Effector memory CD4-positive, alpha-beta T cell (primary cell): ENCODE measurements around the gene ITIH1.

Experiments used
- DNase-seq, 3 donors: peaks; one replicate each; pipeline ENCODE4 v3.0.0-alpha.2; 2020
- H3K27ac ChIP-seq: 2 replicates; pipeline ENCODE4 v1.7.0; 2013; ENCODE audit warnings: mild to moderate bottlenecking, low read length, moderate library complexity; ENCODE audit not compliant: insufficient read depth, poor library complexity, severe bottlenecking
- H3K27me3 ChIP-seq: replicated peaks from 2 replicates; pipeline ENCODE4 v1.7.0; 2013; ENCODE audit warnings: mild to moderate bottlenecking, low read length; ENCODE audit not compliant: insufficient read depth, control insufficient read depth, poor library complexity, severe bottlenecking
- H3K36me3 ChIP-seq: 2 replicates; pipeline ENCODE4 v1.7.0; 2013; ENCODE audit warnings: mild to moderate bottlenecking, low read length, moderate library complexity; ENCODE audit not compliant: control insufficient read depth, insufficient read depth
- H3K4me1 ChIP-seq: 2 replicates; pipeline ENCODE4 v1.7.0; 2013; ENCODE audit warnings: low read length, mild to moderate bottlenecking; ENCODE audit not compliant: control insufficient read depth, insufficient read depth, poor library complexity, severe bottlenecking
- H3K4me3 ChIP-seq: 2 replicates; pipeline ENCODE4 v1.7.0; 2013; ENCODE audit warnings: low read length, low read depth, mild to moderate bottlenecking; ENCODE audit not compliant: insufficient read depth, poor library complexity, severe bottlenecking
- H3K9me3 ChIP-seq: 2 replicates; pipeline ENCODE4 v1.7.0; 2013; ENCODE audit warnings: mild to moderate bottlenecking, low read length, moderate library complexity; ENCODE audit not compliant: control insufficient read depth

Gene ITIH1

DNA sequence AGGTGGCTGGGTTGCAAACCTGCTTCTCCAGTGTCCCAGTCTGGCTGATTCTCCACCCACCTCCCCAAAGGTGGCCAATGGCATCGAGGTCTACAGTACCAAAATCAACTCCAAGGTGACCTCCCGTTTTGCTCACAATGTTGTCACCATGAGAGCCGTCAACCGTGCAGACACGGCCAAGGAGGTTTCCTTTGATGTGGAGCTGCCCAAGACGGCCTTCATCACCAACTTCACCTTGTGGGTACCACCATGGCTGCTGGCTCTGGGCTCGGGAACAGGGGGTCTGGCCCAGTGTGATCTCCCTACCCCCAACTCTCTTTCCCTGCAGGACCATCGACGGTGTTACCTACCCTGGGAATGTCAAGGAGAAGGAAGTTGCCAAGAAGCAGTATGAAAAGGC is 19.0 kb downstream of the ITIH1 start:
- Histone ChIP-seq H3K9me3 (no peaks in the 10 kb centered on the region), H3K27ac (no peak overlapping the region), H3K36me3 (no peaks in the 10 kb centered on the region), H3K4me1 (no peaks in the 10 kb centered on the region), H3K4me3 (no peak overlapping the region), H3K27me3 (no peaks in the 10 kb centered on the region)
- DNase-seq: no peak

DNA sequence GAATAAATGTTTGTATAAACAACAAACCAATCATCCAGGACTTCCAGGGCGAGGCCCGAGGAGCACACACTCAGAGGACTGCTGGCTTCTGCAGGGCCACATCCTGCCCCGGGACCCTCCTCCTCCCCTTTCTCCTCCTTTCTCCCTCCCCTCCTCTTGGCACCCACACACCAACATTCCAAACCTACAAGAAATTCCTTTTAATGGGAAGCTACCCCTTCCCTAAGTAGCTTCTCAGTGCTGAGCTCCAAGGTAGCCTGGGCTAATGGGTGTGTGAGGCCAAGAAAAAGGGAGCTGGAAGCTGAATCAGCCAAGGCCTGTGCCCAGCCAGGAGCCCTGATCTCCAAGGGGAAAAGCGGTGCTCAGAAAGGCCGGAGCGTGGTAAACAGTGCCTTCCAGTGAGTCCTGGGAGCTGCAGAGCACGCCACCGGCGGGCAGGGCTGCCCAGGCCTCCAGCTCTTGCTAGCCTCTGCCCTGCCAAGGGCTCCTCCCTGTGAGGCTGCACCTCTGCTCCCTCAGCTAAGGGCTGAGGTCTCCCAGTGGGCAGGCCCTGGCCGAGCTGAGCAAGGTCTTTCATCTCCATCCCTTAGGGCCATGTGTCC is 21.1 kb downstream of the ITIH1 start:
- H3K27ac ChIP-seq: no peak overlapping the region
- H3K27me3 ChIP-seq: no peaks in the 10 kb centered on the region
- no peak for DNase-seq
- no peak overlapping the region for H3K4me3 ChIP-seq
- no peaks in the 10 kb centered on the region for H3K36me3 ChIP-seq
- no peaks in the 10 kb centered on the region for H3K4me1 ChIP-seq
- no peaks in the 10 kb centered on the region for H3K9me3 ChIP-seq

DNA sequence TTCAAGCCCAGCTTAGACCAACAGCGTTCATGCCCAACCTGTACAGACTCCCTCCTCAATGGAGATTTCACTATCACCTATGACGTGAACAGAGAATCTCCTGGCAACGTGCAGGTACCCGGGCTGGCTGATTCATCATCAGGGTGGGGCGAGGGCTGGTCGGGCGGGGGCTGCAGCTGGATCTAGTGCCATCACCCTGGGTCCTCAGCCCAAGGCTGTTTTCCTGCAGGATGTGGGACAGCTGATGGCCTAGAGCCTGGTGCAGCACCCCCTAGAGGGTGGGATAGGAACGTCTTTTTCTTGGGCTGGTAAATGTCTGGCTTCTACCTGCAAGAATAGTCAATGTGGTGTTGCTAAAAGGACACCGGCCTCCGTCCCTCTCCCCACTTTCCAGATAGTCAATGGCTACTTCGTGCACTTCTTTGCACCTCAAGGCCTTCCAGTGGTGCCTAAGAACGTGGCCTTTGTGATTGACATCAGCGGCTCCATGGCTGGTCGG is 21.6 kb downstream of the ITIH1 start:
- no peaks in the 10 kb centered on the region for H3K36me3 ChIP-seq
- H3K27me3 ChIP-seq: no peaks in the 10 kb centered on the region
- H3K4me3 ChIP-seq: no peak overlapping the region
- DNase-seq: no peak
- H3K4me1 ChIP-seq: no peaks in the 10 kb centered on the region
- no peaks in the 10 kb centered on the region for H3K9me3 ChIP-seq
- no peak overlapping the region for H3K27ac ChIP-seq

DNA sequence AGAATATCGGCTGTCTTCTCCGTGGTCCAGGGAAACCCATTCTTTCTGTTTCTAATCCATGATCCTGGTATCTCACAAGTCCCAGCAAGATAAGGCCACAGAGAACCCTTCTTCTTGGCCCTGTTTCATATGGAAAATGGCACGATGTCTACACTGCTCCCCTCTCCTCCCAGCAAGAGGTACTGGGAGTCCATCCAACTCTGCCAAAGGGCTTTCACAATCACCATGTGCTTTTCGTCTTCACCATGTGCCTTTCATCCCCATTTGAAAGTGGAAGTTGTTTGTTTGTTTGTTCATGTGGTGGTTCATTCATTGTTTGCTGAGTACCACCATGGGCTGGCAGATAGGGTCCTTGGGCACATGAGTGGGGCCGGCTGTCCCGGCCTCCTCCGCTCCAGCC is 22.7 kb downstream of the ITIH1 start:
- H3K27me3 ChIP-seq: no peaks in the 10 kb centered on the region
- H3K9me3 ChIP-seq: no peaks in the 10 kb centered on the region
- DNase-seq: no peak
- H3K4me1 ChIP-seq: no peaks in the 10 kb centered on the region
- H3K4me3 ChIP-seq: no peak overlapping the region
- H3K27ac ChIP-seq: no peak overlapping the region
- H3K36me3 ChIP-seq: no peaks in the 10 kb centered on the region

DNA sequence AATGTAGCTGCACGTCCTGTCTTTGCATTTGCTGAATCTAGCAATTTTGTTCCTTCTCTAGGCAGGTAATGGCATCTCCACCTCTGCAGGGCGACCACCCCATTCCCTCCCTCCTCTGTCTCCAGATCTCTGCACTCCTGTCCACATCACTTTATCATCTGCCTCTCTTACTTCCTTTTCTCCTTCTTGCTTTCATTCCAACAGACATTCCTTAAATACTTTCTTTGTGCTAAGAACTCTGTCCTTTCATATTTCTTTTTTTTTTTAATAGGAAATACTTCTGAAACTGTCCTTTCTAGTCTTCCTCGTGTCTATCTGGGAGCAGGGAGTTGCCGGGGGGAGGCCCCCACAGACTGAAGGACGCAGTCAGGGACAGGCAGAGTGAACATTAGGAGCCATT is 24.4 kb downstream of the ITIH1 start:
- H3K9me3 ChIP-seq: no peaks in the 10 kb centered on the region
- no peak for DNase-seq
- H3K27ac ChIP-seq: no peak overlapping the region
- no peaks in the 10 kb centered on the region for H3K36me3 ChIP-seq
- H3K4me3 ChIP-seq: no peak overlapping the region
- no peaks in the 10 kb centered on the region for H3K27me3 ChIP-seq
- H3K4me1 ChIP-seq: no peaks in the 10 kb centered on the region

DNA sequence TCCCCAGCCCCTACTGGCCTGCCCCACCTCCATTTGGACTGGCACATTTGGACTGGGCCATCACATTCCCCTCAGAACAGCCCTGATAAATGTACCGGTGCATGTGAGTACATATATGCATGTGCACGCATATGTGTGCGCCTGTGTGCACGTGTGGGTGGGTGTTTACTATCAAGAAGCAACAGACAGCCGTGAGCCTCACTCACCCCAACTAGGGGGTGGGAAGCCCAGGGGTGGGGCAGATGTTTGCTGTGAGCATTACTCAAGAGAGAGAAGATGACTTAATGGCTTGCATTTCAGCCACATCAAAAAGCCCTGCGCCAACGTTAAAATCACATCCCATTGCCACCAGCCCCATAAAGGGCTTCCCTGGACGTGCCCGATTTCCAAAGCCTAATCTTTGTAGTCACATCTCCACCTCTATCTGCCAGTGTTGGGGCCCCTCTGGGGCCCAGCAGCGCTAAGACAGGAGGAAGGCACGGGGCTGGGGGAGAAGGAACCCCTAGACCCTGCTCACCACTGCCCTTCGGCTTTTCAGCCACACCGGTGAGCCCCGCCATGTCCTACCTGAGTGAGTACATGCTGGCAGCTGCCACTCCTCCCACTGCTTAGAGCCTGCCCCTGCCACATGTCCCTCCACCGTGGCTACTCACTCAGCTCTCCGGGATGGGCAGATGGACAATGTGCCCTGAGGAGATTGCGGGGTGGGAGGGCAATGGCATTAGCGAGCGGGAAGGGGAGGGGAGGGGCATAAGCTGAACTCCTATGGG is 28.1 kb downstream of the ITIH1 start:
- no peaks in the 10 kb centered on the region for H3K36me3 ChIP-seq
- DNase-seq: no peak
- no peak overlapping the region for H3K4me3 ChIP-seq
- no peaks in the 10 kb centered on the region for H3K27me3 ChIP-seq
- no peaks in the 10 kb centered on the region for H3K9me3 ChIP-seq
- H3K4me1 ChIP-seq: no peaks in the 10 kb centered on the region
- H3K27ac ChIP-seq: no peak overlapping the region

DNA sequence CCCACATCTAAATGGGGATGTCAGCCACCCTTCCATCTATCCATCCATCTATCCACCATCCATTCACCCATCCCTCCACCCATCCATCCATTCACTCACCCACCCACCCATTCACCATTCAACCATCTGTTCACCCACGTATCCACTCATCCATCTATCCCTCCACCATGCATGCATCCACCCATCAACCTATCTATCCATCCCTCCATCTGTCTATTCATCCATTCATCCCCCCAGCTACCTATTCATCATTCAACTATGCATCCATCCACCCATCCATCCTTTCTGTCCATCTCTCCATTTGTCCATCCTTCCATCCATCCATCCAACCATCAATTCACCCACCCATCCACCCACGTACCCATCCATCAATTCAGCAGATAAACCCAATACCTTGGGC is 31.8 kb downstream of the ITIH1 start:
- Histone ChIP-seq H3K36me3 (no peaks in the 10 kb centered on the region), H3K27ac (no peak overlapping the region), H3K4me3 (no peak overlapping the region), H3K9me3 (no peaks in the 10 kb centered on the region), H3K4me1 (no peaks in the 10 kb centered on the region), H3K27me3 (no peaks in the 10 kb centered on the region)
- no peak for DNase-seq

DNA sequence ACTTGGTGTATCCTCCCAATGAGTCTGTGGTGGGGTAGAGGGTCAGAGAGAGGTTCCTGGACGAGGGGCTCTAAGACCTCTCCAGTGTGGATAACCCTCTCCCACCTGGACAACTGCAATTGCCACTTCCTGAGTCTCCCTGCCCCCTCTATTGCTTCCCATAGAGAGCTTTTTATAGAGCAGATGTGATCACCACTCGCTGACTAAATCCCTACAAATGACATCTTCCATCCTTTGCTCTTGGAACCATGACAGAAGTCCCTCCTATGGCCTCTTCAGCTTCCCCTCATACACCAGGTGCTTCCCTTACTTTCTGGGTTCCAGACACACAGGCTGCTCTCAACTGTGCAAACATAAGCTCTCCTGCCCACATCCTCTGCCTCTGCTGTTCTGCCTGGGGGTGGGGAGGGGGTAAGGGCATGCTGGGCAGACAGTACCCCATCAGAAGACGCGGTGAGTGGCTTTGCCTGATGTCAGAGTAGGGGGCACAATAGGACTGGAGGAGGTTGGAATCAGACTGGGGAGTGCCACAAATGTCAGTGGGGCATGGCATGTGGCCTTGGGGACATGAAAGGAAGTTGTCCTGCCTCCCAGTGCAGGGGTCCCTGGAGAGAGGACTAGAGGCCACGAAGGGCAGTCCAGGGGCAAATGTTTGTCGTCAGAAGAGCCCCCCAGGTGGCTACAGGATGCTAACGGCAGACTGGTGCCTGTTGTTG is 32.4 kb downstream of the ITIH1 start:
- no peaks in the 10 kb centered on the region for H3K9me3 ChIP-seq
- H3K4me3 ChIP-seq: no peak overlapping the region
- H3K27me3 ChIP-seq: no peaks in the 10 kb centered on the region
- DNase-seq: no peak
- H3K36me3 ChIP-seq: no peaks in the 10 kb centered on the region
- H3K27ac ChIP-seq: no peak overlapping the region
- H3K4me1 ChIP-seq: no peaks in the 10 kb centered on the region

DNA sequence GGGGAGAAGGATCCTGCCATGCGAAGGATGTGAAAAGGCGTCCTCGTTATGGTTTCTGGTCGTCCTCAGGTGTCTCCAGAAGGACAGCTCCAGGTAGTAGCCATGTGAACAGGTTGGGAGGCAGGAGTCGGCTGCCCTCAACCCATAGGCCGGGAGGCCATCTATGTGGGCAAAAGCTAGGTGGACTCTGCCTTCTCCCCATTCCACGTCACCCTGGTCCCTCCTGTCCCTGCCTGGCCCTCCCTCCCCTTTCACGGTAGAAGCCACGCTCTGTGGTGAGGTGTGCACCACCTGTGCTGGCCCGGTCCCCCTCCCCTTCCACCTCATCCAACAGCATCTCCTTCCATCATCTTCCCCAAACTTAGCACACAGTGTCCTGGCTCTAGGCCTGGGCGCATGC is 33.5 kb downstream of the ITIH1 start:
- DNase-seq: no peak
- Histone ChIP-seq H3K9me3 (no peaks in the 10 kb centered on the region), H3K27me3 (no peaks in the 10 kb centered on the region), H3K4me1 (no peaks in the 10 kb centered on the region), H3K36me3 (no peaks in the 10 kb centered on the region), H3K27ac (no peak overlapping the region), H3K4me3 (no peak overlapping the region)

DNA sequence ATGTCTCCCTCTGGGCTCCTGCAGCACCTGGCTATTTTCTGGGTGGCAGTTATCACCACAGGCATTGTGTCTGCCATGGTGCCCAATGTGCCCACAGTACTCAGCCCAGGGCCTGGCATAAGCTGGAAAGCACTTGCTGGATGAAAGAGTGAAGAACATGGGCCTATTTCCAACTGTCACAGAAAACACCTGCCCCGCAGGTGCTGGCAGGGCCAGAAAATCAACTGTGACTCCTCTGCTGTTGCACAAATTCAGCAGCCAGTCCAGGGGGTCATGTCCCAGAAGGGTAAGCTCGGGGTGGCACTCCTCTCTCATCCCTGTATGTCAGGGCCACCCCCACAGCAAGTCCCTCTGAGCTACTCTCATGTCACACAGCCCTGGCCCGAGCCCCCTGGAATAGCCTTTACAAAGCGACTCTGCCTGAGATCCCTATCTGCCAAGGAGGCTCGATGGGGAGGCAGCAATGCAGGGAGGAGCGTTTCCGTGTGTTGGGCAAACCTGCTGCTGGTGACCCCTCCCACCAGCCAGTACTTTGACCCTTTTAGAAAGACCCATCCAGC is 34.1 kb downstream of the ITIH1 start:
- H3K4me3 ChIP-seq: no peak overlapping the region
- H3K27me3 ChIP-seq: no peaks in the 10 kb centered on the region
- DNase-seq: no peak
- H3K9me3 ChIP-seq: no peaks in the 10 kb centered on the region
- H3K27ac ChIP-seq: no peak overlapping the region
- H3K36me3 ChIP-seq: no peaks in the 10 kb centered on the region
- H3K4me1 ChIP-seq: no peaks in the 10 kb centered on the region
